Osteocyte (in vitro differentiated cells): ENCODE results near the gene NRN1L. TPM values are rescaled to one million over a fixed set of nuclear protein-coding genes. Genes with fewer than 3 reads are reported as not detected.

Source experiments
- DNase-seq: peaks from one replicate; pipeline ENCODE4 v3.0.0; 2021; ENCODE audit warnings: mixed read lengths; ENCODE audit not compliant: unreplicated experiment; ENCODE audit errors: extremely low spot score
- H3K27ac Mint-ChIP-seq: one replicate; pipeline ENCODE4 v1.8.0; 2021; ENCODE audit warnings: mild to moderate bottlenecking, mixed read lengths; ENCODE audit not compliant: unreplicated experiment
- H3K27me3 Mint-ChIP-seq: one replicate; pipeline ENCODE4 v1.8.0; 2021; ENCODE audit warnings: mixed read lengths; ENCODE audit not compliant: unreplicated experiment
- H3K36me3 Mint-ChIP-seq: one replicate; pipeline ENCODE4 v1.8.0; 2021; ENCODE audit warnings: mixed read lengths; ENCODE audit not compliant: unreplicated experiment
- H3K4me1 Mint-ChIP-seq: one replicate; pipeline ENCODE4 v1.8.0; 2021; ENCODE audit warnings: mixed read lengths; ENCODE audit not compliant: unreplicated experiment
- H3K4me3 Mint-ChIP-seq: one replicate; pipeline ENCODE4 v1.8.0; 2021; ENCODE audit warnings: mild to moderate bottlenecking, moderate library complexity, mixed read lengths; ENCODE audit not compliant: unreplicated experiment
- H3K9me3 Mint-ChIP-seq: one replicate; pipeline ENCODE4 v1.8.0; 2021; ENCODE audit warnings: mixed read lengths; ENCODE audit not compliant: unreplicated experiment
- total RNA-seq: library from RNA; stranded (reverse); gene quantifications from 2 replicates; pipeline ENCODE4 v1.2.1, GENCODE V29; 2021
- TF ChIP-seq, protein P1 (sequence below): fragments of 200-600 bp; sonication (generic); IDR thresholded peaks from 2 replicates; pipeline ENCODE4 v1.5.0; 2021; ENCODE audit warnings: antibody characterized with exemption, mild to moderate bottlenecking, moderate library complexity

Gene NRN1L
- total RNA-seq, 1 donor from 2014 or later, result 1.5 TPM

DNA sequence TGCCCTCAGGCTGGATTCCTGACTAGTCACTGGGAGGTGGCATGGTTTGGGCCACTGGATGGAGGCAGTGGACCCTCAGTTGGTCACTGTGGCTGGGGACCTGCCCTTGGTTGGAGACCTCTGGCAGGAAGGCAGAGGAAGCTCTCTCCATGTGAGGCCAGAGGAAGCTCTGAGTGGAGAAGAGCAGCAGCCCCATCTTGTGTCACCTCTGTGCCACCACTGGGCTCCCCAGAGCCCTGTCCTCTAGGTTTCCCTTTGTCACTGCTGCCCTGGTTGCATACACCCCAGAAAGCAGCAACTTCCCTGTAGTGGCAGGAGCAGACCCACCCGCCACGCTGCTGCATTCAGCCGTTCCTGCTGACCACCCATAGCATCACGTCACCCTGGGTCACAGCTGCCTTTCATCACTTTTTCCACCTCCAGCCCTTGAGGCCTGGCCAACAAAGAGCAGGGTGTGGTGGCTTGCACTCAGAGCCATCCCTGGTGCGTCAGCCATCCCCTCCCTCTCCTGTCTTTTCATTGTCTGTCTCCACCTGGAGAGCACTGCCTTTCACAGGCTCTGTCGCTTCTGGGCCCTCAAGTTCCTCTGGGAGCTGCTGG is 35.0 kb downstream of the NRN1L start:
- H3K36me3 Mint-ChIP-seq, result peaks cover under 1% of the 10 kb centered on the region
- H3K4me3 Mint-ChIP-seq, result no peak overlapping the region
- H3K27ac Mint-ChIP-seq, result no peak overlapping the region
- no peaks in the 10 kb centered on the region for H3K27me3 Mint-ChIP-seq
- peaks cover 21% of the 10 kb centered on the region for H3K4me1 Mint-ChIP-seq
- no peaks in the 10 kb centered on the region for H3K9me3 Mint-ChIP-seq
- TF ChIP-seq, protein P1, sequence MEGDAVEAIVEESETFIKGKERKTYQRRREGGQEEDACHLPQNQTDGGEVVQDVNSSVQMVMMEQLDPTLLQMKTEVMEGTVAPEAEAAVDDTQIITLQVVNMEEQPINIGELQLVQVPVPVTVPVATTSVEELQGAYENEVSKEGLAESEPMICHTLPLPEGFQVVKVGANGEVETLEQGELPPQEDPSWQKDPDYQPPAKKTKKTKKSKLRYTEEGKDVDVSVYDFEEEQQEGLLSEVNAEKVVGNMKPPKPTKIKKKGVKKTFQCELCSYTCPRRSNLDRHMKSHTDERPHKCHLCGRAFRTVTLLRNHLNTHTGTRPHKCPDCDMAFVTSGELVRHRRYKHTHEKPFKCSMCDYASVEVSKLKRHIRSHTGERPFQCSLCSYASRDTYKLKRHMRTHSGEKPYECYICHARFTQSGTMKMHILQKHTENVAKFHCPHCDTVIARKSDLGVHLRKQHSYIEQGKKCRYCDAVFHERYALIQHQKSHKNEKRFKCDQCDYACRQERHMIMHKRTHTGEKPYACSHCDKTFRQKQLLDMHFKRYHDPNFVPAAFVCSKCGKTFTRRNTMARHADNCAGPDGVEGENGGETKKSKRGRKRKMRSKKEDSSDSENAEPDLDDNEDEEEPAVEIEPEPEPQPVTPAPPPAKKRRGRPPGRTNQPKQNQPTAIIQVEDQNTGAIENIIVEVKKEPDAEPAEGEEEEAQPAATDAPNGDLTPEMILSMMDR, result no peak
- no peak for DNase-seq

DNA sequence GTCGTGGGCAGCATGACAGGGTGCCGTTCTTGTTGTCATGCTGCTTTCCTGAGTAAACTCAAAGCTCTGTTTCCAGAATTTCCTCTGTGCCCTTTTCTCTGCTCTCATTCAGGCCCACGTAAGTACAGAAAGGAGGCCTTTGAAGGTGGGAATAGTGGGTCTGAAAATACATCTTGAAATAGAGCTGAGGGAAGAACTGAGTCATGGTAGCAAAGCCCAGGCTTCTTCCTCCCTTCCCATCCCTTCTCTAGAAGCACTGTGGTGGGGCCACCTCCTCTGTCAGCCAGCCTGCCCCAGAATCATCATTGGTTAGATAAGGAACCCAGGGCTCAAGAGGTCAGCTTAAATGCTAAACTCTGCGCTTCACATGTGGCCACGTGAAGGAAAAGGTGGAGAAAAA is 37.5 kb downstream of the NRN1L start:
- Mint-ChIP-seq H3K4me1 (peaks cover 19% of the 10 kb centered on the region), H3K9me3 (no peaks in the 10 kb centered on the region), H3K4me3 (no peak overlapping the region), H3K36me3 (no peaks in the 10 kb centered on the region), H3K27me3 (no peaks in the 10 kb centered on the region), H3K27ac (no peak overlapping the region)
- DNase-seq, result no peak
- TF ChIP-seq, protein P1, result no peak

DNA sequence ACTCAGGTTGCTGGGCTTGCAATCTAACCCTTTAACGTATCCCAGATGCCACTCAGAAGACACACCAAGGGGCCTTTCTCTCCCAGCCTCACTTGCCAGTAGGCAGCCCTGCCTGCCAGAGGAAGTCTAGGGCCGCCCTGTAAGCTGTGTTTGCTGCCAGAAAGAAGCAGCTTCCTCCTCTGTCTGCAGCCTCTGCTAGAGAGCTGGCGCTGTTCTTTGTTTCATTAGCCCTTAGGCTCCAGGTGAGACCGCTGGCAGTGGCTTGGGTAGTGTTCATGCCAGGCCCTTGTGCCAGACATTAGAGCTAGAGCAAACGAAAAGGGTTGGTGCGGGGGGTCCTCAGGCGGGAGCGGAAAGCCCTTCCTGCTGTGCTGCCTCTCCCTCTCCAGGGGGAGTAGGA is 38.1 kb downstream of the NRN1L start:
- Mint-ChIP-seq H3K27ac (peak overlapping the region; percentile 18), H3K9me3 (no peaks in the 10 kb centered on the region), H3K27me3 (no peaks in the 10 kb centered on the region), H3K36me3 (no peaks in the 10 kb centered on the region), H3K4me3 (no peak overlapping the region), H3K4me1 (peaks cover 13% of the 10 kb centered on the region)
- no peak for DNase-seq
- TF ChIP-seq, protein P1, result no peak

DNA sequence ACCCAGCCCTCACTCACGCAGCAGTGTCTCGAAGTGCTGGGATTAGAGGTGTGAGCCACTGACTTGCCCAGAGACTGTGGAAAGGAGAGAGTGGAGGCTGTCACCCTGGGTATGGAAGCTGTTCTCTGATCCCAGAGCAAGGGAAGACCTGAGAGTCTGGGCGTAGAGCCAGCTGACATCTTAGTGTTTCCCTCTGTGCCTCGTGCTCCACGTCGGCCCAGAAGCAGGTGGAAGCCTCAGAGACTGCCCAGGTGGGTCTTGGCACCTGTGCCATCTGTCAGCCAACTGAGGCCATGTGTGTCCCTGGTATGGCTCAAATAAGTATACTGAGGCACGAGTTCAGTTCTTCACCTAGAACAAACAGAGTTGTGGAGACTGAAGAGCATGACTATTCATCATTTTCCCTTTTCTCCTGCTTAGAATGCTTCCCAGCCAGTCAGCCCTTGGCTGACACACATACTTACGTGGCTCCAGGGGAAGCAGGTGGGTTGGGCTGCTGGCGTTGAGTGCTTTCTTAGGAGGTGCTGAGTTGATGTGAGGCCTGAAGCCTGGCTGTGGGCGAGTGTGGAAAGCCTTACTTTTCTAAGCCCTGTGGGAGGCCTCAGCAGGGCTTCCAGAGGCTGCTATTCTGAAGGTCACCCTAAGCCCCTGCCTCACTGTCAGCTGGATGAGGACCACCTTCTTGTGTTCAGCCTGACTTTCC is 38.9 kb downstream of the NRN1L start:
- Mint-ChIP-seq H3K27me3 (no peaks in the 10 kb centered on the region), H3K4me3 (no peak overlapping the region), H3K9me3 (no peaks in the 10 kb centered on the region), H3K27ac (no peak overlapping the region), H3K36me3 (peaks cover 2% of the 10 kb centered on the region), H3K4me1 (peaks cover 11% of the 10 kb centered on the region)
- DNase-seq, result no peak
- TF ChIP-seq, protein P1, result no peak

DNA sequence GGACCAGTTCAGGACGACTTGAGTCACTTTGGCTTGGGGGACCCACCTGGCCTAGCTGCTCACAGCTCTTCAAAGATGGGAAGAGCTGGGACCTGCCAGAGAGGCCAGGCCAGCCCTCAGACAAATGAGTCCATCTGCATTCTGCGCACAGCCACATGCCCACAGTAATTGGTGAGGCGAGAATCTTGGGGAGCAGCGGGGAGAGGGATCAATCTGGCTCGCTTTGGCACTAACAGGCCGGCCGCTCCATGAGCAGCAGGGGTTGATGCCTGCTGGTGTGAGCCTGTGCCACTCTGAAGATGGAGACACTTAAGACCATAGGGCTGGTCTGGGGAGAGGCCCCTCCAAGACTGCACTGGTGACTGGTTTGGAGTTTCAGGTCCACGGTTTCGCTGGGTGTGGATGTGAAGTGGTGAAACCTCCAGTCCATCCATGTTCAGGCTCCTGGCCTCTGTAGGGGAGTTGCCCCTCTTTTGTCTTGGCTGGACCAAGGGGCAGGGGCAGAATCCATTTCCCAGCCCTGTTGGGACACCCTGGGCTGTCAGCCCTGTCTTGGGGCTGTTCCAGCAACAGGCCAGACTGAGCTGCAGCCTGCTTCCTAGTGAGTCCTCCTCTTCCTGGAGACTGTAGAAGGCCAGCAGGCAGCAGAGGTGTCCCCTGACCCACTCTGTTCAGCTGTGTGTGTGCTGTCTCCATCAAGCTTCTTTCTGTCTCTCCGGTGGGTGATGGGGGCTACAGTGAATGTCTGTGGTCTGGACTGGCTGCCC is 39.6 kb downstream of the NRN1L start:
- no peak for DNase-seq
- H3K27me3 Mint-ChIP-seq, result no peaks in the 10 kb centered on the region
- peaks cover 11% of the 10 kb centered on the region for H3K4me1 Mint-ChIP-seq
- TF ChIP-seq, protein P1, result no peak
- H3K4me3 Mint-ChIP-seq, result no peak overlapping the region
- peak overlapping the region; percentile 18 for H3K27ac Mint-ChIP-seq
- H3K36me3 Mint-ChIP-seq, result peaks cover 2% of the 10 kb centered on the region
- no peaks in the 10 kb centered on the region for H3K9me3 Mint-ChIP-seq
